ENCODE measurements around the gene SDCBP2.

SDCBP2 gene

GRCh38 chr20:1331101-1331500, 2.2 kb upstream of the SDCBP2 start:
- peak; percentile 23 for DNase-seq (ENCODE audit: low spot score)

GRCh38 chr20:1330075-1330830, 1.3 kb upstream of the SDCBP2 start:
- DNase-seq (ENCODE audit: low spot score) = peak; percentile 18

- peak; percentile 38 for DNase-seq (ENCODE audit: low spot score)
These were observed 886 bp downstream of the SDCBP2 start for GRCh38 chr20:1327827-1328679.

- peak; percentile 36 for DNase-seq (ENCODE audit: low spot score)
These were observed 1.7 kb downstream of the SDCBP2 start for GRCh38 chr20:1327241-1327653.

- DNase-seq (ENCODE audit: low spot score) = peak; percentile 21
These were observed 2.7 kb downstream of the SDCBP2 start for GRCh38 chr20:1326031-1326930.

GRCh38 chr20:1325173-1326030, 3.5 kb downstream of the SDCBP2 start:
- peak; percentile 98 for DNase-seq (ENCODE audit: low spot score)

GRCh38 chr20:1324598-1325172, 4.3 kb downstream of the SDCBP2 start:
- no peak for DNase-seq (ENCODE audit: low spot score)

GRCh38 chr20:1323830-1324597, 4.9 kb downstream of the SDCBP2 start:
- no peak for DNase-seq (ENCODE audit: low spot score)

- DNase-seq (ENCODE audit: low spot score) = no peak
These were observed 5.7 kb downstream of the SDCBP2 start for GRCh38 chr20:1323256-1323655.

GRCh38 chr20:1322511-1323245, 6.3 kb downstream of the SDCBP2 start:
- DNase-seq (ENCODE audit: low spot score) = no peak

GRCh38 chr20:1321654-1321939, 7.3 kb downstream of the SDCBP2 start:
- DNase-seq (ENCODE audit: low spot score) = no peak

- DNase-seq (ENCODE audit: low spot score) = no peak
These were observed 7.9 kb downstream of the SDCBP2 start for GRCh38 chr20:1320902-1321653.

- no peak for DNase-seq (ENCODE audit: low spot score)
These were observed 8.9 kb downstream of the SDCBP2 start for GRCh38 chr20:1320016-1320415.

GRCh38 chr20:1319462-1319861, 9.5 kb downstream of the SDCBP2 start:
- DNase-seq (ENCODE audit: low spot score) = no peak

GRCh38 chr20:1319051-1319450, 9.9 kb downstream of the SDCBP2 start:
- no peak for DNase-seq (ENCODE audit: low spot score)

- no peak for DNase-seq (ENCODE audit: low spot score)
These were observed 11.2 kb downstream of the SDCBP2 start for GRCh38 chr20:1317545-1318255.

- DNase-seq (ENCODE audit: low spot score) = no peak
These were observed 13.1 kb downstream of the SDCBP2 start for GRCh38 chr20:1315804-1316203.

All from ecto neural progenitor cell (in vitro differentiated cells).